ENCODE data around the gene ITPRID1. TPM values are rescaled to one million over a fixed set of nuclear protein-coding genes. Genes with fewer than 3 reads are reported as not detected.
"Not testable (repeated sequence)": the region's sequence is repeated elsewhere in the genome, so short reads cannot be mapped to it uniquely, and the experiment has no call there.

The ITPRID1 gene
- total RNA-seq, 2 experiments from 2014 or later: not detected

DNA sequence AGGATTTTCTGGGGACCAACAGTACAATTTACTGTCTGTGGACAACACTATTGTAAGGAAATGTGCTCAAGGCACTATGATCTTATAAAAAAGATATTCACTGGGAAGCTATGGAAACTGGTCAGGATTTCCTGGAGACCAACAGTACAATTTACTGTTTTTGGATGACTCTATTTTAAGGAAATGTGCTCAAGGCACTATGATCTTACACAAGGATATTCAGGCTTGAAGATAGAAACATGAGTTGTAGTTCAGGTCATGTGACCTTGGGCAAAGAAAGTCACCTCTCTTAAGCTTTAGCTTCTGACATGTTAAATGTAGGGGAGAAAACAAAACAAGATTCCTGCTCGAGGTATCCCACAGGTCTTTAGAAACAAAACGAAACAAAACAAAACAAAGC, 1.7 kb upstream of the ITPRID1 start:
- POLR2A ChIA-PET: no interaction called here
- CTCF ChIA-PET: no interaction called here

GRCh38 chr7:31516680-31517502, 3.0 kb downstream of the ITPRID1 start:
- ChIA-PET CTCF (no interaction called here), POLR2A (no interaction called here)

- POLR2A ChIA-PET: no interaction called here
Observed at GRCh38 chr7:31517513-31517912, 3.6 kb downstream of the ITPRID1 start.

DNA sequence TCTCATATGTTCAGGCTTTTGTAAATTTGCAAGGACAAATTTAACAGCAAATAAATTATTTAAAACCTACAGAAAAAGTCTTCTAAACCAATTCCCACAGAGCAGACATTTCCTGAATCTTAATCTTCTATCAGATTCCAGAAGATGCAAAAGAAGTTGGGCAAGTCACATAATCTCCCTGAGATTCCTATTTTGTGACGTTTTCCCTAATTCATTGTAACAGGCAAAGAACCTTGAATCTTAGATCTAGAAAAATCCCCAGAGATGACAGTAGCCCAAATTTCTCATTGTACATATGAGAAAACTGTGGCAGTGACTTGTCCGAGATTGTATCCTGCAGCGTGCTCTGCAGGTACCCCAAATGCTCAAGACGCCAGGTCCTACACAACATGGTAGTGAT, 4.9 kb downstream of the ITPRID1 start:
- CTCF ChIA-PET: no interaction called here
- POLR2A ChIA-PET: no interaction called here

More at GRCh38 chr7:31517513-31517912, 3.6 kb downstream of the ITPRID1 start:
- CTCF ChIA-PET: no interaction called here

DNA sequence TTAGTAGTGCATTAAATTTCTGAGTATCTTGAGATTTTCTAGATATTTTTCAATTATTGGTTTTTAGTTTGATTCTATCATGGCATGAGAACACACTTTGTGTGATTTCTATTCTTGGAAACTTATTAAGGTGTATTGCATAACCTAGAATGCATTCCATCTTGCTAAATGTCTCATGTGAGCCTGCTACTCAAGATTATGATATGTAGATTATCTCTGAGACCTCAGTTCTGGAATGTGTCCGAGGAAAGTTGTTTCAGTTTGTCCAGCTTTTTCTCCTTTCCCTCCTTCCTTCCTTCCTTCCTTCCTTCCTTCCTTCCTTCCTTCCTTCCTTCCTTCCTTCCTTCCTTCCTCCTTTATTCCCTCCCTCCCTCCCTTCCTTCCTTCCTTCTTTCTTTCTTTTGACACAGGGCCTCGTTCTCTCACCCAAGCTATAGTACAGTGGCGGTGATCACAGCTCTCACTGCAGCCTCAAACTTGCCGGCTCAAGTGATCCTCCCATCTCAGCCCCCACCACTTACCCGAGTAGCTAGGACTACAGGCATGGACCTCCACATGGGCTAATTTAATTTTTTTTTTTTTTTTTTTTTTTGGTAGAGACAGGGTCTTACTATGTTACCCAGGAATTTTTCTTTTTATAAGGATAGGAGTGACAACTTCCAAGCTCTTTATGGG, 7.6 kb downstream of the ITPRID1 start:
- ChIA-PET CTCF (no interaction called here), POLR2A (no interaction called here)

DNA sequence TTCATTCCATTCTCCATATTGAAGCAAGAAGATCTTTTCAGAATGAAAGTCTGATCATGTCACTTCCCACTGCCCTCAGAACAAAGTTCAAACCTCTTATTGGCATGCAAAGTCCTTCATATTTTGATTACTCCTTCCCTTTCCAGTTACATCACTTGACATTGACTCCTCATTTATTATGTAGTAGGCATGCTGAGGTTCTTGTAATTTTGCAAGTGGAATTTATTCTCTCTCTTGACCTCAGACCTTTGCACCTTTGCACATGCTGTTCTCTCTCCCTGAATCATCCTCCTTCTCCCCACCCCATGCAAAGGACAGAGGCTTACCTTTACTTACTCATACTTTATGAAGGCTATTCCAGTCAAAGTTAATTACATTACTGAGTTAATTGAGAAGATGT, 13.0 kb downstream of the ITPRID1 start:
- ChIA-PET CTCF (no interaction called here), POLR2A (no interaction called here)

DNA sequence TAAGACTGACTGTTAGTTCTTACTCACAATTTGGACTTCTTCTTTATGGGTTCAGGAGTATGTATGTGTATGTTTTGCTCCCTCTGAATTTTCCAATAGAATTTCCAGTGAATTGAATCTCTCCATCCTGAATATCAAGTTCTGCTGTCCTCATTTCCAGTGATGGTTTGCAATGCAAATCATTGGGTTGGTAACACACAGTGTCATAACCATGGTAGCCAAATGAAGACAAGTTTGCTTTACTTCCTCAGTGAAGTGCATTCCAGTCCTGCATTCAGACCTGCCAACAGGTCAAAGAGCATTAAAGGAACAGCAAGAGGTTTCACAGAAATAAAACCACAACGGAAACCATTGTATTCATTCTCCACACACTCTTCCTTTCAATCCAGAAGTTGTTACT, 15.2 kb downstream of the ITPRID1 start:
- ChIA-PET POLR2A (no interaction called here), CTCF (no interaction called here)

- POLR2A ChIA-PET, CTCF ChIA-PET: not testable (repeated sequence)
Observed at GRCh38 chr7:31540651-31541185, 26.8 kb downstream of the ITPRID1 start.

DNA sequence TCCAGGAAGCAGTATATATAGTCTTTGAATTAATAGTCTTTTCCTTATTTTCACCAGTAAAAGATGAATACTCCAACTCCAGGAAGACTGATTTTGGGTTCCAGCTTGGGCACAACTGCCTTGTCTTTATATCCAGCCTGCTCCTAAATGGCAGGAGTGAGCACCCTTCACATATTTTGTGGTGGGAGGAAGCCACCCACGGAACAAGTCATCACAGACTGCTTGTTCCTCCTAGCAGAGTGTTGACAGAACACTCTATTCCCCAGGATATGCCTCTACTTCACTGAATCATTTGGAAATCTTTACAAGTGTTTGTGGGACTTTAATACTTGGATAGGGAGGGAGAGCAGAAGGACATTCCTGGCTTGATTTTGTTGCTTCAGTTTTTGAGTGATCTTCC, 31.7 kb downstream of the ITPRID1 start:
- ChIA-PET POLR2A (no interaction called here), CTCF (no interaction called here)

DNA sequence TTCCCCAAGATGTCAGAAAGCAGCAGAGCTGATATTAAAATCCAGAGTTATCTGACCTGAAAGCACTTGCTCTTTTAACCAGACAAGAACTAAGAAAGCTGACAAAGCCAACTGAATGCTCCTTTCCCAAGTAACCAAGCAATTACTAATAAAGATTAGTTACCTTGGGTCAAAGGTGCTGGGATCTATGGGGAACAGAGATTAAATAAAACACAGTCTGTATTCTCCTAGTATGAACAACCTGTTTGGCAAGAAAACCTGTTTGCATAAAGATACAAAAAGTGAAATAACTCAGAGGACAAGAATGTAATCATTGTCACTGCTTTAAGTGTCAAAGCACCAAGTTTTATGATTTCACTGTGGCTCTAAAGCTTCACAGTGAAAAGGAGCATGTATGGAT, 35.7 kb downstream of the ITPRID1 start:
- POLR2A ChIA-PET: no interaction called here
- CTCF ChIA-PET: no interaction called here

DNA sequence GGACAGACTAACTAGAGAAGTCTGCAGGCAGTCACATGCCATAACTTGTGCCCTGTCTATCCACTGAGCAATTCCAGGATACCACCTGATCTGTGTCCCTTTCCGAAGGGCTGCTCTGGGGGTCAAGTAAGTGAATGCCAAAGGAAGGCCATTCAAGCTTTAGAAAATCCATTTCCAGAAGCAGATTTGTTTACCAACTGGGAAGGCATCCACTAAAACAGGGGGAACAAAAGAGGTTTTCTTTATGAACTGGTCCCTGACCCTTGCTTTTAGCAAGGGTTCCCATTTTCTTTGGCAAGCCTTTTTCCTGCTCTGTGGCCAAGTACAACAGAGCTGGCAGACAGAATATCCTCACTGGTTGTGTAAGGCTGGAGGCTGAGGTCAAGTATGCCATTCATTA, 36.5 kb downstream of the ITPRID1 start:
- CTCF ChIA-PET: no interaction called here
- POLR2A ChIA-PET: no interaction called here

- POLR2A ChIA-PET: no interaction called here
- CTCF ChIA-PET: no interaction called here
Observed at GRCh38 chr7:31553661-31554081, 39.8 kb downstream of the ITPRID1 start.

DNA sequence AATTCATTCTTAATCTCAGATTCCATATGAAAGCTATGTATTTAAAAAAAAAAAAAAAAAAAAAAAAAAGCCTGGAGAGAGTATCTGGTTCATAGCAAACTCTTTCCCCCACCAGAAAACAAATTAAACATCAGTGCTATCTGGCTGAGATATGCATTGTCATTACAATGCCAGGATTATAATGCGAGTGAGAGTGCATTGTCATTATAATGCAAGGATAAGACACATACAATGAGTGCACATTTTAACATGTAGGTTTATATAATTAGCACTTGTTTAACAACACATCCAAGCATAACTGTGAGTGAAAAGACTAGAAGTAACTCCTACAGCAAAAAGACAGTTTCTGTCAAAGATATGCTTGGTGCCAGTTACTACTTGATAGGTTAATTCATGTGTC, 48.1 kb downstream of the ITPRID1 start:
- POLR2A ChIA-PET: no interaction called here
- CTCF ChIA-PET: no interaction called here

DNA sequence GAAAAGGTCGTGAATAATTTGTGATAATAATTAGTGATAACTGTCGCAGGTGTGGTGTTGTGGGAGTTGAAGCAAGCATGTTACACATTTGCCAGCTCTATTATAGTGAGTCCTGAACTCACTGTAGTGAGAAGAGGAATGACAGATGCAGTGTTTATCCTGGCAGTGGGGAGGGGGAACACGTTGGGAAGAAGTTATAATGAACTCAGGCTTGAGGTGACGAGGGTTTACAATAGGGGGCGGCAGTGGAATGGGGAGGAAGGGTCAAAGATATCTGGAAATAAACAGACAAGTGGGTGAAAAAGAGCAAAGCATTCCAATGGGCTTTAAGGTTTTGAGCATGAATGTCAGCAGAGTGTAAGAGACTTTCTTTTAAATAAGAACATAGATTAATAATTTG, 49.6 kb downstream of the ITPRID1 start:
- POLR2A ChIA-PET: no interaction called here
- CTCF ChIA-PET: no interaction called here

DNA sequence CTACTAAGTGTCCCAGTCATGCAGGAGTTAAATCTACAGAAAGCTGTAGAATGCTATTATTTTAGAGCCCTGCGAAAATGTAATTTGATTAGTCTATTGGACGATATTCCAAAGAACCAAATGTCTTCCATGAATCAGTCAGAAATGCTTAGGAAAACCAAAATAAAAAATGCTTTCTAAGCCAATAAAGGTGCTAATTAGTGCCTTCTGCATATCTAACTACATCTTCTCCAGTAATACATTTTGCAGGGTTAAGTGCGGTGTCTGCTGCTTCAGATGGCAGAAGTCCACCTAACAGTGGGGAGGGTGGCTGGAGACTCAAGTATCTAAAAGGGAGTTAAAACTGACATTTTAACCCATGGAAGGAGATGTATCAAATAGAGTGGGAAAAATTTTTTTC, 50.1 kb downstream of the ITPRID1 start:
- ChIA-PET POLR2A (no interaction called here), CTCF (no interaction called here)

DNA sequence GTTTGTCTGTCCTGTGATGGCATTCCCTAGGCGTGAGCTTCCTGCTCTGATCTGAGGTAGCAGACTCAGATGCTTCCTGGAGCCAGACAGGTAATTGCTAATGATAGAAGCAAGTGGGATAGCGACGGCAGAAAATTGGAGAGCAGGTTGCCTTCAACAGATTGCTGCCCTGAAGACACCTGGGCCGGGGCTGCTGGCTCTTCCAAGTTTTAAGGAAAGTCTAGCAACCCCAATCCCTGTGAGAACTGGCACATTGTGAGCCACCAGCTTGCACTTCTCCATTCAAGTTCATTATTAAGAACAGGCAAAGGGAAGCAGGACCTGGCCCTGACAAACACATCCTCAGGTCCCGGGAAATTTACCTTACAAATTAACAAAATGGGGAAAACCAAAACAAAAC, 50.8 kb downstream of the ITPRID1 start:
- POLR2A ChIA-PET: no interaction called here
- CTCF ChIA-PET: no interaction called here

DNA sequence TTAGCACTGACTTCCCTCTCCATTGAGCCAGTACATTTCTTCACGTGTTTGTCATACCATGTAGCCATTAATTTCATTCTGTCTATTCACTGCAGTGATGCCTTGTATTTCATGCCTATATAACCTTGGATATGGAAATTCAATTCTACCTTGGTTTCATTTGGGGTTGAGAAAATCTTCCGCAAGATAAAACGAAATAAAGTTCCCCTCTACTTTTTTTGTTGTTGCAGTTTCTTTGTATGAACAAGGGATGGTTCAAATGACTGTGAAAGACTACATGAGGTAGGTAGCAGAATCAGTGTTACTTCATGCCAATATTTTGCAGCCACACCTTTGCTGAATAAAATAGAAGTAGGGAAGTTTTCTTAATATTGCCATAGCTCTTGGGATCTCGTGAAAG, 55.6 kb downstream of the ITPRID1 start:
- POLR2A ChIA-PET: no interaction called here
- CTCF ChIA-PET: no interaction called here

GRCh38 chr7:31583526-31583925, 69.6 kb downstream of the ITPRID1 start:
- ChIA-PET CTCF (no interaction called here), POLR2A (no interaction called here)

GRCh38 chr7:31583942-31584341, 70.1 kb downstream of the ITPRID1 start:
- CTCF ChIA-PET: no interaction called here
- POLR2A ChIA-PET: no interaction called here

GRCh38 chr7:31595390-31595789, 81.5 kb downstream of the ITPRID1 start:
- ChIA-PET CTCF (no interaction called here), POLR2A (no interaction called here)

GRCh38 chr7:31602041-31602625, 88.2 kb downstream of the ITPRID1 start:
- CTCF ChIA-PET: no interaction called here
- POLR2A ChIA-PET: no interaction called here
